ENCODE results near the gene ACTN4.

- TF ChIP-seq CTCF (conservative IDR thresholded peaks at IDR 0.05) (no peak), EZH2 (IDR thresholded peaks at IDR 0.05; ENCODE audit: low read depth) (no peak)
These were observed 2.8 kb downstream of the ACTN4 start for GRCh38 chr19:38650172-38650775.

All from PC-9 (cell line).